ENCODE data around the gene AK1. TPM values are rescaled to one million over a fixed set of nuclear protein-coding genes. Genes with fewer than 3 reads are reported as not detected.
"Not testable (repeated sequence)": the region's sequence is repeated elsewhere in the genome, so short reads cannot be mapped to it uniquely, and the experiment has no call there.

Gene AK1
- total RNA-seq, 2 experiments from 2014 or later = 27.7 to 28.5 TPM

DNA sequence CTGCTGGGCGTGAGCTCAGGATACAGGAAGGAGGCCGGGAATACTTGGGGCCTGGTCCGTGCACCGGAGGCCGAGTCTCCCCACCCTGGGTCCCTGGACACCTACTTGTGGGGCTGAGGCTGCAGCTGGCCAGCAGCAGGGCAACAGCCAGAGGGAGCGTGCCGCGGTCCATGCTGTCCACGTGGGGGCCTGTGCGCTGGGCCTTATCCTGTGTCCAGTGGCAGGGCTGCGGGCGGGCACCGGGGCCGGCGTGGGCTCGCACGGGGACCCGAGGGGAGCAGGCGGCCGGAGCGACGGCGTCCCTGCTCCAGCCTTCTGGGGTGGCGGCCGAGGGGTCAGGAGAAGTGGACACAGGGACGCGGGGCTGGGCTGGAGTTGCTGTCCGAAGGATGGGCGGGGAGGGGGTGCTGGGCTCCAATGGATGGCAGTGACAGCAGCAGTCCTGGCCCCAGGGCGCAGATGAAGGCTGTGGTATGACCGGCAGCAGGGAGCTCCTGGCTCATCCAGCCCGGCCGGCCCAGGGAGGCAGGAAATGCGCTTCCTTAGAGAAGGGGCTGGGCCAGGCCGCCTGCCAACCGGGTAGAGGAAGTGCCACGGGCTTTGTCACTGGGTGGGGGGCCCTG is 23.2 kb downstream of the AK1 start, which contains the start of gene ENG:
TSS of gene ENG (minus strand) at position 475 of the 623 bp plus-strand sequence. CDS start at position 172, 303 bp downstream.
- peak within 1 kb of the TSS; percentile 81 for H3K27ac Mint-ChIP-seq
- H3K36me3 Mint-ChIP-seq = peaks cover 11% of the 10 kb centered on the region
- H3K4me1 Mint-ChIP-seq (ENCODE audit: low read depth) = peaks cover 21% of the 10 kb centered on the region
- no peaks in the 10 kb centered on the region for H3K27me3 Mint-ChIP-seq
- H3K4me3 Mint-ChIP-seq = peak within 1 kb of the TSS; percentile 84
- H3K9me3 Mint-ChIP-seq = peaks cover 13% of the 10 kb centered on the region
- CTCF ChIA-PET = interaction anchor here (0.7 to 2.3 kb wide), 7 partner anchors 15 to 271 kb away, joined by 3 to 10 read pairs (median 4); partner anchors contain the start of gene TOR2A
- DNase-seq = peak; percentile 42
- POLR2A ChIA-PET = interaction anchor here (0.7 to 1.0 kb wide), 2 partner anchors 30 to 49 kb away, joined by 3 read pairs; no protein-coding TSS in a partner anchor
- intact Hi-C loops (cut with micrococcal nuclease) = no loop called here

GRCh38 chr9:127853312-127854183 is 23.9 kb downstream of the AK1 start:
- ChIA-PET POLR2A (interaction anchor here (0.7 to 0.9 kb wide), 2 partner anchors 11 to 50 kb away, joined by 3 read pairs; no protein-coding TSS in a partner anchor), CTCF (interaction anchor here (0.7 to 2.3 kb wide), 6 partner anchors 11 to 119 kb away, joined by 3 to 11 read pairs (median 6); partner anchors contain the start of gene TOR2A)
- Mint-ChIP-seq H3K36me3 (peaks cover 18% of the 10 kb centered on the region), H3K27me3 (no peaks in the 10 kb centered on the region), H3K27ac (peak overlapping the region; percentile 79), H3K4me1 (ENCODE audit: low read depth) (peaks cover 21% of the 10 kb centered on the region), H3K4me3 (peak overlapping the region; percentile 84), H3K9me3 (peaks cover 20% of the 10 kb centered on the region)
- intact Hi-C loops (cut with micrococcal nuclease) = no loop called here
- DNase-seq = no peak

DNA sequence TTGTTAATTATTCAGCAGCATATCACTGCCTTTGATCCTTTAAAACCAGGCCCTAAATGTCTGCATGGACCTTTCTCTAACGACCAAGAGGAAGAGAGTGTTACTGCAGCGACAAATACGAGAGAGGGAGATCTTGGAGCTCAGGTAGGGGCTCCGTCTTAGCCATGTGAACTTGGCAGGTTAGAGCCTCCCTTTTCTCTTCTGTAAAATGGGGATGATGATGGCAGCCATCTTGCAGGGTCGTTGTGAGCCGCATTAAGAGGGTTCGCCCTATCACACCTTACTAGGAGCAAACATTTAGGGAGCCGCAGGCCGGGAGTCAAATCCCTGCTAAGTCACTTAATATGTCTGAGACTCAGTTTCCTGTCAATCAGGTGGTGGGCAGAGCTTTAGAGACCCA is 24.6 kb downstream of the AK1 start:
- ChIA-PET POLR2A (interaction anchor here (0.9 kb wide), 1 partner anchor 12 kb away, joined by 3 read pairs; no protein-coding TSS in a partner anchor), CTCF (interaction anchor here (0.8 to 2.3 kb wide), 3 partner anchors 9 to 118 kb away, joined by 5 to 11 read pairs (median 9); partner anchors contain the start of gene TOR2A)
- Mint-ChIP-seq H3K36me3 (peaks cover 21% of the 10 kb centered on the region), H3K27ac (no peak overlapping the region), H3K4me1 (ENCODE audit: low read depth) (peaks cover 21% of the 10 kb centered on the region), H3K9me3 (peaks cover 24% of the 10 kb centered on the region), H3K27me3 (no peaks in the 10 kb centered on the region), H3K4me3 (peak overlapping the region; percentile 46)
- DNase-seq = no peak
- intact Hi-C loops (cut with micrococcal nuclease) = no loop called here

GRCh38 chr9:127850286-127850830 is 27.1 kb downstream of the AK1 start:
- H3K9me3 Mint-ChIP-seq = peaks cover 24% of the 10 kb centered on the region
- peaks cover 21% of the 10 kb centered on the region for H3K36me3 Mint-ChIP-seq
- ChIA-PET POLR2A (no interaction called here), CTCF (interaction anchor here (0.7 kb wide), 1 partner anchor 8 kb away, joined by 5 read pairs; no protein-coding TSS in a partner anchor)
- intact Hi-C loops (cut with micrococcal nuclease) = no loop called here
- H3K4me1 Mint-ChIP-seq (ENCODE audit: low read depth) = peaks cover 15% of the 10 kb centered on the region
- H3K27ac Mint-ChIP-seq = no peak overlapping the region
- no peak overlapping the region for H3K4me3 Mint-ChIP-seq
- no peaks in the 10 kb centered on the region for H3K27me3 Mint-ChIP-seq
- DNase-seq = no peak

DNA sequence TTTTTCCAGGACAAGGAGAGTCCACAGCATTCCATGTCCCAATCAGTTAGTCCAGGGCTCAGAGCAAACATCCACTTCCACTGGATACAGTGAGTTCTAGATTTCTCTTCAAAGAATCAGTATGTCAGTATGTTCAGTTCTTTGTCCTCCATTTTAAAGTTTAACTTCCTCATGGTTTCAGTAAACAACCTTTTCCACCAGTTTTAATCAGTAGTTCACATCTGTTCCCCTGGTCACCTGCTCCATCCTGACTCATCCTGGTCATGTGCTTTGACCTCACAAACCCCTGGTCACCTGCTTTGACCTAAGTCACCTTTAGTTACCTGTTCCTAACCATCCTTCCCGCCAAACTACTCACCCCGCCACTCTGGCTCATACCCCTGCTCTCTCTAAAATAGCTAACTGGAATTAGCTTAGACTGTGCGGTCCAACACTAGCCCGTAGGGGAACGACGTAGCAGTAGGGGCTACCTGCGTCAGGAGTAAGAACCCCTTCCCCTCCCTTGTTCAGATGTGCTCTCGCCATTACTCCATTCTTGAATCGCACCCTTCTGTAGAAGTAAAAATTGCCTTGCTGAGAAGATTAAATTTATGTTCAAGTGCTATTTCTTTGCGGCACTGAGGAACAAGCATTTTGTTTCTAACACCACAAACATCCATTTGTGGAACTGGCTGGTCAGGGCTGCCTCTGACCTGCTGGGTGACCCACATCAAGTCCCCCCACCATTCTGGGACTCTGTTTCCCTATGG is 28.5 kb downstream of the AK1 start:
- H3K4me1 Mint-ChIP-seq (ENCODE audit: low read depth) = peaks cover 15% of the 10 kb centered on the region
- no peak overlapping the region for H3K4me3 Mint-ChIP-seq
- ChIA-PET CTCF (no interaction called here), POLR2A (no interaction called here)
- H3K27me3 Mint-ChIP-seq = no peaks in the 10 kb centered on the region
- peaks cover 21% of the 10 kb centered on the region for H3K36me3 Mint-ChIP-seq
- H3K27ac Mint-ChIP-seq = no peak overlapping the region
- DNase-seq = no peak
- intact Hi-C loops (cut with micrococcal nuclease) = no loop called here
- H3K9me3 Mint-ChIP-seq = peaks cover 24% of the 10 kb centered on the region

DNA sequence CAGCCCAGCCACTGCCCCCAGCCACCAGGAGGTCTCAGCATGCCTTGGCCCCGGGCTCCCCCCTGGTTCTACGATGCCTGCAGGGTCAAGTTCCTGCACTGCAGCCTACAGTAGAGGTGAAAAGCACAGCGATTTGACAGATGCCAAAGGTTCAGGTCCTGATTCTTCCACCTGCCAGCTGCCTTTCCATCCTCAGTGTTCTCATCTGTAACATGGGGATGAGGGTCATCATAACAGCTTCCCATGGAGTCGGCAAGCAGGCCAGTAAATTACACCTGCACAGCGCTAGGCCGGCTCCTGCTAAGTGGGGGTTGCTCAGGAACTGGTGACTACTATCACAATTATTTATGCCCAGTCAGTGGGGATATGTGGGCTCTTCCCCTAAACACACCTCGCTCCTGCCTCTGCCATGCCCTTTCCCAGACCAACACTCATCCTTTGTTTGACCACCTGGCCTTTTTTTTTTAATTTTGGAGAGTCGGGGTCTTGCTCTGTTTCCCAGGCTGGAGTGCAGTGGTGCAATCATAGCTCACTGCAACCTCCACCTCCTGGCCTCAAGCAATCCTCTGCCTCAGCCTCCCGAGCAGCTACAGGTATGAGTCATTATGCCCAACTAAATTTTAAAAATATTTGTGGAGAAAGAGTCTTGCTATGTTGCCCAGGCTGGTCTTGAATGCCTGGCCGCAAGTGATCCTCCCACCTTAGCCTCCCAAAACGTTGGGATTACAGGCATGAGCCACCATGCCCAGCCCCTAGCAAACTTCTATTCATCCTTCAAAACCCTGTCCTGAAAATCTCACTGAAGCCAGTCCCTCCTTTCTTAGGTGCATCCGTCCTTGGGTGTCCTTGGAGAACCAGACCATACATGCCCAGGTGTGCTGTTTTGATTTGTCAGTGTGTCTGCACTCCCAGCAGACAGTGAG is 29.4 kb downstream of the AK1 start:
- intact Hi-C loops (cut with micrococcal nuclease) = no loop called here
- H3K27ac Mint-ChIP-seq = no peak overlapping the region

GRCh38 chr9:127847178-127847510 is 30.3 kb downstream of the AK1 start:
- CTCF ChIA-PET = no interaction called here

More for the DNA sequence above, 29.4 kb downstream of the AK1 start:
- Mint-ChIP-seq H3K4me1 (ENCODE audit: low read depth) (peaks cover 11% of the 10 kb centered on the region), H3K9me3 (peaks cover 24% of the 10 kb centered on the region), H3K27me3 (no peaks in the 10 kb centered on the region), H3K36me3 (peaks cover 21% of the 10 kb centered on the region), H3K4me3 (no peak overlapping the region)
- POLR2A ChIA-PET = interaction anchor here (0.6 kb wide), 1 partner anchor 55 kb away, joined by 3 read pairs; no protein-coding TSS in a partner anchor
- CTCF ChIA-PET = no interaction called here
- DNase-seq = no peak

DNA sequence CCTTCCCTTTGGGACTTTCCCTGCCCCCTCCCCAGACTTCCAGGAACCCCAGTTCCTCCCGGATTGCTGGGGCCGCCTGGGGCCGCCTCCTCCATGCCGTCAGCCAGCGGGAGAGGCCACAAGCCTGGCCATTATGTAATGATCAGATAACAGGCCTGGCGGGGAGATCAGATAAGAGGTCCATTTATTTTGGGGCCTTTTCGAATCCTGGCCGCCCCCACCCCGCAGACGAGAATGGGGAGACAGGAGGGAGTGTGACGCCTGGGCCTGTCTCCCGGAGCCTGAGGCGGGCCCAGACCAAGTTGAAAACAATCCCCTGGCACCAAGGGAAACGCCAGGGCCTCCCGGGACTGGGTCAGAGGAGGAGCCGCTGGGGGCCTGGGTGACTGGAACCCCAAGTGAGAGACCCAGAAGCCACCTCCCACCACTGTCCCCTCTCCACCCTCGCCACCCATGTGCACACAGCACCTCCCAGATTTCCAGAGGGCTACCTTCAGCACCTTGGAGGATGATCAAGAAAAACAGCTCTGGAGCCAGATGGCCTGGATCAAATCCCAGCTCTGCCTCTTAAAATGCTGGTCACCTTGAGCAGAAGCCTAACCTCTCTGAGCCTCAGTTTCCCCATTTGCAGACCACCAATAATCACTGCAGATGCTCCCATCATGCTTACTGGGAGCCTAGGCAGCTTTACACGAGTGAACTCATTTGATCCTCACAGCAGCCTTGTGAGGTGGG is 30.9 kb downstream of the AK1 start:
- no peak overlapping the region for H3K27ac Mint-ChIP-seq
- H3K9me3 Mint-ChIP-seq = peaks cover 24% of the 10 kb centered on the region
- no peak overlapping the region for H3K4me3 Mint-ChIP-seq
- no peaks in the 10 kb centered on the region for H3K27me3 Mint-ChIP-seq
- H3K4me1 Mint-ChIP-seq (ENCODE audit: low read depth) = no peaks in the 10 kb centered on the region
- no peak for DNase-seq
- ChIA-PET CTCF (no interaction called here), POLR2A (interaction anchor here (0.6 kb wide), 1 partner anchor 59 kb away, joined by 3 read pairs; no protein-coding TSS in a partner anchor)
- intact Hi-C loops (cut with micrococcal nuclease) = no loop called here
- peaks cover 19% of the 10 kb centered on the region for H3K36me3 Mint-ChIP-seq

More at GRCh38 chr9:127847178-127847510, 30.3 kb downstream of the AK1 start:
- H3K27me3 Mint-ChIP-seq = no peaks in the 10 kb centered on the region
- H3K27ac Mint-ChIP-seq = no peak overlapping the region
- H3K4me1 Mint-ChIP-seq (ENCODE audit: low read depth) = peaks cover 3% of the 10 kb centered on the region
- POLR2A ChIA-PET = interaction anchor here (0.6 kb wide), 2 partner anchors 54 to 60 kb away, joined by 3 read pairs; no protein-coding TSS in a partner anchor
- peaks cover 21% of the 10 kb centered on the region for H3K36me3 Mint-ChIP-seq
- no peak overlapping the region for H3K4me3 Mint-ChIP-seq
- intact Hi-C loops (cut with micrococcal nuclease) = no loop called here
- DNase-seq = no peak
- peaks cover 24% of the 10 kb centered on the region for H3K9me3 Mint-ChIP-seq

GRCh38 chr9:127845619-127846018 is 31.9 kb downstream of the AK1 start:
- H3K36me3 Mint-ChIP-seq = peaks cover 17% of the 10 kb centered on the region
- POLR2A ChIA-PET, H3K27me3 Mint-ChIP-seq: not testable (repeated sequence)

GRCh38 chr9:127844821-127845359 is 32.6 kb downstream of the AK1 start:
- Mint-ChIP-seq H3K27ac (no peak overlapping the region), H3K9me3 (peaks cover 16% of the 10 kb centered on the region), H3K36me3 (peaks cover 13% of the 10 kb centered on the region), H3K4me3 (no peak overlapping the region), H3K4me1 (ENCODE audit: low read depth) (no peaks in the 10 kb centered on the region), H3K27me3 (no peaks in the 10 kb centered on the region)
- no peak for DNase-seq
- CTCF ChIA-PET = no interaction called here
- POLR2A ChIA-PET = no interaction called here
- intact Hi-C loops (cut with micrococcal nuclease) = no loop called here

More at GRCh38 chr9:127845619-127846018, 31.9 kb downstream of the AK1 start:
- H3K27ac Mint-ChIP-seq; intact Hi-C loops (cut with micrococcal nuclease); H3K4me1 Mint-ChIP-seq (ENCODE audit: low read depth); H3K4me3 Mint-ChIP-seq; DNase-seq; CTCF ChIA-PET: not testable (repeated sequence)
- H3K9me3 Mint-ChIP-seq = peaks cover 22% of the 10 kb centered on the region

All from activated CD4-positive, alpha-beta memory T cell treated with anti-CD3 and anti-CD28 coated beads for 36 hours (primary cell).